T-helper 17 cell (primary cell): ENCODE measurements around the gene CXCL3. TPM values are rescaled to one million over a fixed set of nuclear protein-coding genes. Genes with fewer than 3 reads are reported as not detected.

Experiments
- ATAC-seq: fragments of 150-1000 bp; cut with Tn5 transposase; 2 replicates; pipeline ENCODE4 v1.10.0; 2021; ENCODE audit warnings: mild to moderate bottlenecking, moderate library complexity
- DNase-seq, 3 donors: peaks; one replicate each; pipeline versions ENCODE4 v3.0.0 to v3.0.0-alpha.2; 2020 to 2021
- H3K9me3 ChIP-seq: one replicate; pipeline ENCODE4 v1.7.0; 2013; ENCODE audit warnings: low read length, mild to moderate bottlenecking; ENCODE audit not compliant: control insufficient read depth, poor library complexity, severe bottlenecking
- H3K27ac Mint-ChIP-seq: one replicate; pipeline ENCODE4 v1.8.0; 2022; ENCODE audit warnings: mild to moderate bottlenecking, moderate library complexity, mixed read lengths
- H3K27me3 Mint-ChIP-seq: one replicate; pipeline ENCODE4 v1.8.0; 2022; ENCODE audit warnings: mixed read lengths
- H3K36me3 Mint-ChIP-seq: one replicate; pipeline ENCODE4 v1.8.0; 2022; ENCODE audit warnings: low read depth, mixed read lengths
- H3K4me1 Mint-ChIP-seq: one replicate; pipeline ENCODE4 v1.8.0; 2022; ENCODE audit warnings: mild to moderate bottlenecking, mixed read lengths
- H3K4me3 Mint-ChIP-seq: one replicate; pipeline ENCODE4 v1.8.0; 2022; ENCODE audit warnings: mild to moderate bottlenecking, moderate library complexity, mixed read lengths
- total RNA-seq, 4 donors: library from RNA in 2 of 4; stranded (reverse) in 2 of 4; gene quantifications; one replicate each; pipeline ENCODE4 v1.2.3 and lab custom pipeline; 2022 to 2026

CXCL3 gene
- total RNA-seq, 2 donors from 2014 or later, result 1.3 to 1.5 TPM

GRCh38 chr4:74062953-74063352 lies 24.5 kb upstream of the CXCL3 start:
- H3K4me3 Mint-ChIP-seq, result no peak overlapping the region
- no peak for ATAC-seq
- H3K27ac Mint-ChIP-seq, result no peak overlapping the region
- peaks cover 6% of the 10 kb centered on the region for H3K27me3 Mint-ChIP-seq
- H3K9me3 ChIP-seq, result no peaks in the 10 kb centered on the region
- H3K36me3 Mint-ChIP-seq, result no peaks in the 10 kb centered on the region
- H3K4me1 Mint-ChIP-seq, result no peaks in the 10 kb centered on the region
- no peak for DNase-seq

GRCh38 chr4:74061430-74061829 lies 22.9 kb upstream of the CXCL3 start:
- Mint-ChIP-seq H3K4me1 (no peaks in the 10 kb centered on the region), H3K27me3 (peaks cover 9% of the 10 kb centered on the region), H3K27ac (no peak overlapping the region), H3K36me3 (no peaks in the 10 kb centered on the region), H3K4me3 (no peak overlapping the region)
- ATAC-seq, result no peak
- no peaks in the 10 kb centered on the region for H3K9me3 ChIP-seq
- no peak for DNase-seq

GRCh38 chr4:74059161-74059829 lies 20.8 kb upstream of the CXCL3 start:
- DNase-seq (no peak), ATAC-seq (no peak)
- H3K27me3 Mint-ChIP-seq, result peaks cover 18% of the 10 kb centered on the region
- no peaks in the 10 kb centered on the region for H3K36me3 Mint-ChIP-seq
- no peaks in the 10 kb centered on the region for H3K9me3 ChIP-seq
- no peaks in the 10 kb centered on the region for H3K4me1 Mint-ChIP-seq
- H3K27ac Mint-ChIP-seq, result no peak overlapping the region
- no peak overlapping the region for H3K4me3 Mint-ChIP-seq

GRCh38 chr4:74058048-74058651 lies 19.7 kb upstream of the CXCL3 start:
- no peaks in the 10 kb centered on the region for H3K9me3 ChIP-seq
- no peak overlapping the region for H3K4me3 Mint-ChIP-seq
- no peak overlapping the region for H3K27ac Mint-ChIP-seq
- H3K27me3 Mint-ChIP-seq, result peaks cover 18% of the 10 kb centered on the region
- no peaks in the 10 kb centered on the region for H3K4me1 Mint-ChIP-seq
- no peak for DNase-seq
- no peak for ATAC-seq
- no peaks in the 10 kb centered on the region for H3K36me3 Mint-ChIP-seq

- no peak for ATAC-seq
- no peaks in the 10 kb centered on the region for H3K9me3 ChIP-seq
- H3K27ac Mint-ChIP-seq, result no peak overlapping the region
- H3K36me3 Mint-ChIP-seq, result no peaks in the 10 kb centered on the region
- H3K4me3 Mint-ChIP-seq, result no peak overlapping the region
- H3K4me1 Mint-ChIP-seq, result no peaks in the 10 kb centered on the region
- H3K27me3 Mint-ChIP-seq, result peaks cover 18% of the 10 kb centered on the region
- DNase-seq, result no peak
These were observed 19.1 kb upstream of the CXCL3 start for GRCh38 chr4:74057588-74057987.

GRCh38 chr4:74056858-74057562 lies 18.5 kb upstream of the CXCL3 start:
- no peaks in the 10 kb centered on the region for H3K9me3 ChIP-seq
- Mint-ChIP-seq H3K27ac (no peak overlapping the region), H3K4me1 (no peaks in the 10 kb centered on the region), H3K36me3 (no peaks in the 10 kb centered on the region), H3K4me3 (no peak overlapping the region), H3K27me3 (peaks cover 18% of the 10 kb centered on the region)
- ATAC-seq (no peak), DNase-seq (no peak)

- H3K9me3 ChIP-seq, result no peaks in the 10 kb centered on the region
- no peaks in the 10 kb centered on the region for H3K4me1 Mint-ChIP-seq
- no peak overlapping the region for H3K27ac Mint-ChIP-seq
- no peaks in the 10 kb centered on the region for H3K36me3 Mint-ChIP-seq
- H3K27me3 Mint-ChIP-seq, result peaks cover 18% of the 10 kb centered on the region
- ATAC-seq, result no peak
- DNase-seq, result no peak
- no peak overlapping the region for H3K4me3 Mint-ChIP-seq
These were observed 17.8 kb upstream of the CXCL3 start for GRCh38 chr4:74056114-74056857.

GRCh38 chr4:74055498-74055897 lies 17.0 kb upstream of the CXCL3 start:
- H3K27ac Mint-ChIP-seq, result no peak overlapping the region
- ATAC-seq (no peak), DNase-seq (no peak)
- H3K27me3 Mint-ChIP-seq, result peaks cover 16% of the 10 kb centered on the region
- H3K4me1 Mint-ChIP-seq, result no peaks in the 10 kb centered on the region
- no peaks in the 10 kb centered on the region for H3K36me3 Mint-ChIP-seq
- no peak overlapping the region for H3K4me3 Mint-ChIP-seq
- H3K9me3 ChIP-seq, result no peaks in the 10 kb centered on the region

GRCh38 chr4:74055096-74055495 lies 16.6 kb upstream of the CXCL3 start:
- no peak overlapping the region for H3K27ac Mint-ChIP-seq
- DNase-seq (no peak), ATAC-seq (no peak)
- no peaks in the 10 kb centered on the region for H3K36me3 Mint-ChIP-seq
- no peaks in the 10 kb centered on the region for H3K4me1 Mint-ChIP-seq
- no peak overlapping the region for H3K4me3 Mint-ChIP-seq
- peaks cover 12% of the 10 kb centered on the region for H3K27me3 Mint-ChIP-seq
- no peaks in the 10 kb centered on the region for H3K9me3 ChIP-seq

- Mint-ChIP-seq H3K4me1 (no peaks in the 10 kb centered on the region), H3K4me3 (no peak overlapping the region), H3K36me3 (no peaks in the 10 kb centered on the region), H3K27ac (no peak overlapping the region), H3K27me3 (peaks cover 12% of the 10 kb centered on the region)
- ATAC-seq (no peak), DNase-seq (no peak)
- no peaks in the 10 kb centered on the region for H3K9me3 ChIP-seq
These were observed 16.1 kb upstream of the CXCL3 start for GRCh38 chr4:74054483-74055047.

- H3K27ac Mint-ChIP-seq, result no peak overlapping the region
- H3K4me1 Mint-ChIP-seq, result no peaks in the 10 kb centered on the region
- no peak for ATAC-seq
- no peaks in the 10 kb centered on the region for H3K36me3 Mint-ChIP-seq
- no peak for DNase-seq
- no peak overlapping the region for H3K4me3 Mint-ChIP-seq
- H3K9me3 ChIP-seq, result no peaks in the 10 kb centered on the region
- H3K27me3 Mint-ChIP-seq, result peaks cover 12% of the 10 kb centered on the region
These were observed 8.7 kb upstream of the CXCL3 start for GRCh38 chr4:74047152-74047551.

GRCh38 chr4:74045772-74046171 lies 7.3 kb upstream of the CXCL3 start:
- Mint-ChIP-seq H3K27me3 (peaks cover 22% of the 10 kb centered on the region), H3K27ac (no peak overlapping the region), H3K36me3 (no peaks in the 10 kb centered on the region), H3K4me3 (no peak overlapping the region), H3K4me1 (no peaks in the 10 kb centered on the region)
- ATAC-seq (no peak), DNase-seq (no peak)
- H3K9me3 ChIP-seq, result no peaks in the 10 kb centered on the region

GRCh38 chr4:74045247-74045646 lies 6.8 kb upstream of the CXCL3 start:
- peaks cover 26% of the 10 kb centered on the region for H3K27me3 Mint-ChIP-seq
- no peaks in the 10 kb centered on the region for H3K4me1 Mint-ChIP-seq
- no peak overlapping the region for H3K4me3 Mint-ChIP-seq
- no peak overlapping the region for H3K27ac Mint-ChIP-seq
- no peaks in the 10 kb centered on the region for H3K36me3 Mint-ChIP-seq
- no peaks in the 10 kb centered on the region for H3K9me3 ChIP-seq
- DNase-seq (no peak), ATAC-seq (no peak)
